B cell (primary cell): ENCODE measurements around the gene POFUT2. TPM values are rescaled to one million over a fixed set of nuclear protein-coding genes. Genes with fewer than 3 reads are reported as not detected.

Experiments used
- ATAC-seq: fragments of 200-7000 bp; cut with Tn5 transposase; one replicate; pipeline ENCODE4 v1.10.0; 2021; ENCODE audit warnings: low read depth, mild to moderate bottlenecking, moderate number of reproducible peaks, moderate library complexity
- CTCF ChIA-PET: fragments of 350-600 bp; sonication (Branson Sonifier 250); formaldehyde crosslinking; loops from one replicate; lab custom pipeline; 2021; ENCODE audit warnings: antibody characterized with exemption, inconsistent platforms; lab: Charles Lee
- POLR2A ChIA-PET: fragments of 350-600 bp; sonication (Branson Sonifier 250); formaldehyde crosslinking; loops from one replicate; lab custom pipeline; 2021; ENCODE audit warnings: antibody characterized with exemption; lab: Charles Lee
- DNase-seq: peaks from one replicate; pipeline ENCODE4 v3.0.0; 2013
- H2AFZ ChIP-seq: 2 replicates; pipeline ENCODE4 v1.6.1; 2012; ENCODE audit warnings: mild to moderate bottlenecking, low read depth, low read length; ENCODE audit not compliant: insufficient read depth, poor library complexity, severe bottlenecking
- H3K27ac ChIP-seq, 2 donors: 1 replicate in 1 of 2; 2 replicates in 1 of 2; pipeline ENCODE4 v1.5.1; 2012 to 2013; ENCODE audit warnings: low read length in 2 of 2, mild to moderate bottlenecking in 2 of 2, moderate library complexity in 1 of 2
- H3K27me3 ChIP-seq, 4 experiments: fragments of 200-600 bp in 1 of 4; sonication (generic) in 1 of 4; replicated peaks in 1 of 4; 1 replicate in 2 of 4; 2 replicates in 2 of 4; pipeline versions ENCODE4 v1.6.1 to v1.7.0; 2013 to 2016; ENCODE audit warnings: low read length in 3 of 4, mild to moderate bottlenecking in 2 of 4, mixed read lengths in 1 of 4, moderate library complexity in 1 of 4; ENCODE audit not compliant: insufficient read depth in 4 of 4, control insufficient read depth in 3 of 4; ENCODE audit errors: control extremely low read depth in 1 of 4
- H3K36me3 ChIP-seq, 2 experiments: replicated peaks in 1 of 2; 1 replicate in 1 of 2; 2 replicates in 1 of 2; pipeline versions ENCODE4 v1.6.1 to v1.7.1; 2013; ENCODE audit warnings: low read length in 1 of 2; ENCODE audit not compliant: insufficient read depth in 2 of 2, control insufficient read depth in 1 of 2; ENCODE audit errors: control extremely low read depth in 1 of 2, extremely low read depth in 1 of 2
- H3K4me1 ChIP-seq, 2 donors: fragments of 200-600 bp in 1 of 2; sonication (generic) in 1 of 2; 1 replicate in 1 of 2; 2 replicates in 1 of 2; pipeline versions ENCODE4 v1.5.1 to v1.6.1; 2013 to 2017; ENCODE audit warnings: low read length in 2 of 2; ENCODE audit not compliant: control insufficient read depth in 2 of 2, insufficient read depth in 2 of 2
- H3K4me2 ChIP-seq: replicated peaks from 2 replicates; pipeline ENCODE3; 2012; ENCODE audit warnings: mild to moderate bottlenecking, low read depth, low read length; ENCODE audit not compliant: poor library complexity, severe bottlenecking
- H3K4me3 ChIP-seq, 5 experiments: fragments of 200-600 bp in 1 of 5; sonication (generic) in 1 of 5; 1 replicate in 3 of 5; 2 replicates in 2 of 5; pipeline versions ENCODE4 v1.5.1 to v1.7.0; 2011 to 2016; ENCODE audit warnings: low read length in 4 of 5, mild to moderate bottlenecking in 4 of 5, low read depth in 2 of 5, control low read depth in 1 of 5, moderate library complexity in 1 of 5; ENCODE audit not compliant: insufficient read depth in 1 of 5; ENCODE audit errors: control extremely low read depth in 1 of 5, extremely low read depth in 1 of 5
- H3K79me2 ChIP-seq: fragments of 200-600 bp; sonication (generic); one replicate; pipeline ENCODE4 v1.6.0; 2016; ENCODE audit warnings: low read length; ENCODE audit not compliant: control insufficient read depth, insufficient read depth
- H3K9ac ChIP-seq: fragments of 200-600 bp; sonication (generic); 2 replicates; pipeline ENCODE4 v1.6.1; 2017; ENCODE audit warnings: mild to moderate bottlenecking, low read length, moderate library complexity
- H3K9me3 ChIP-seq, 3 donors: one replicate each; pipeline versions ENCODE4 v1.6.1 to v1.7.1; 2013; ENCODE audit warnings: low read length in 2 of 3; ENCODE audit not compliant: control insufficient read depth in 2 of 3, insufficient read depth in 1 of 3; ENCODE audit errors: control extremely low read depth in 1 of 3
- H4K20me1 ChIP-seq: 2 replicates; pipeline ENCODE4 v1.6.0; 2012; ENCODE audit warnings: mild to moderate bottlenecking, low read length; ENCODE audit not compliant: insufficient read depth, control insufficient read depth, poor library complexity, severe bottlenecking
- H3K27ac Mint-ChIP-seq: one replicate; pipeline ENCODE4 v1.8.0; 2021; ENCODE audit warnings: mixed read lengths
- H3K27me3 Mint-ChIP-seq: one replicate; pipeline ENCODE4 v1.8.0; 2021; ENCODE audit warnings: mixed read lengths
- H3K4me1 Mint-ChIP-seq: one replicate; pipeline ENCODE4 v1.8.0; 2021; ENCODE audit warnings: mixed read lengths
- H3K4me3 Mint-ChIP-seq: one replicate; pipeline ENCODE4 v1.8.0; 2021; ENCODE audit warnings: mixed read lengths
- H3K9me3 Mint-ChIP-seq: one replicate; pipeline ENCODE4 v1.8.0; 2022; ENCODE audit warnings: mixed read lengths; ENCODE audit not compliant: insufficient read depth
- CTCF ChIP-seq: fragments of 200-600 bp; IDR thresholded peaks from one replicate; pipeline ENCODE4 v1.8.0; 2022; ENCODE audit warnings: antibody characterized with exemption, mild to moderate bottlenecking
- EZH2 ChIP-seq: IDR thresholded peaks from 2 replicates; pipeline ENCODE4 v1.6.1; 2012; ENCODE audit warnings: borderline replicate concordance, low read depth, mild to moderate bottlenecking, moderate library complexity, low read length; ENCODE audit not compliant: insufficient read depth, poor library complexity, severe bottlenecking
- WGBS: methylation state at CpG from one replicate; pipeline ENCODE4 v1.1.5; 2013; ENCODE audit warnings: missing lambda C conversion rate; ENCODE audit not compliant: insufficient coverage; 5-methylcytosine and 5-hydroxymethylcytosine counted together
- intact Hi-C: fragments of 100-400 bp; cut with micrococcal nuclease; formaldehyde crosslinking; loops from one replicate; pipeline ENCODE4 v1.10.0; 2022
- polyA plus RNA-seq: library from polyadenylated mRNA; depleted of rRNA; stranded (reverse); fragments of >200 nt; gene quantifications from 2 replicates; pipeline ENCODE4 v1.2.3, GENCODE V29; 2012
- total RNA-seq, 2 donors: library from RNA; stranded (reverse); fragments of 120-200 nt in 1 of 2; gene quantifications; 1 replicate in 1 of 2; 2 replicates in 1 of 2; pipeline versions ENCODE4 v1.2.3 to v1.2.4, GENCODE V29; 2013 to 2022

The POFUT2 gene
- total and polyA plus RNA-seq, 2 donors (not counting 1 experiment from before 2014, with no cell fraction given): 38.3 to 41.8 TPM

- H3K9me3 ChIP-seq: no peaks in the 10 kb centered on the region
- Mint-ChIP-seq H3K4me3 (peak overlapping the region; percentile 52), H3K27ac (peak overlapping the region; percentile 50), H3K4me1 (peaks cover 11% of the 10 kb centered on the region), H3K27me3 (no peaks in the 10 kb centered on the region), H3K9me3 (no peaks in the 10 kb centered on the region)
- no peak for ATAC-seq
- H3K4me3 ChIP-seq: no peak overlapping the region
- no peak overlapping the region for H3K4me2 ChIP-seq
- H3K79me2 ChIP-seq: peaks cover 17% of the 10 kb centered on the region
- DNase-seq: no peak
- ChIA-PET POLR2A (no interaction called here), CTCF (interaction anchor here (1.1 kb wide), 1 partner anchor 147 kb away, joined by 3 read pairs; no protein-coding TSS in a partner anchor)
- WGBS: 97% methylated on average over 28 of the region's 28 CpGs
- H3K9ac ChIP-seq: no peak overlapping the region
- H3K27ac ChIP-seq: no peak overlapping the region
- H3K36me3 ChIP-seq: peaks cover 0 to 36% of the 10 kb centered on the region in 2 experiments
- intact Hi-C loops: loop anchor here (5.0 kb wide), 2 partner anchors 257 to 343 kb away; partner anchors contain the start of genes SLC19A1 and SLX9
- peaks cover 4 to 13% of the 10 kb centered on the region in 2 donors for H3K4me1 ChIP-seq
- H2AFZ ChIP-seq: no peak overlapping the region
- no peaks in the 10 kb centered on the region for H3K27me3 ChIP-seq
- no peak for TF ChIP-seq EZH2
- TF ChIP-seq CTCF: no peak
- peaks cover 21% of the 10 kb centered on the region for H4K20me1 ChIP-seq
Observed at GRCh38 chr21:45285266-45285931, 2.3 kb downstream of the POFUT2 start.

DNA sequence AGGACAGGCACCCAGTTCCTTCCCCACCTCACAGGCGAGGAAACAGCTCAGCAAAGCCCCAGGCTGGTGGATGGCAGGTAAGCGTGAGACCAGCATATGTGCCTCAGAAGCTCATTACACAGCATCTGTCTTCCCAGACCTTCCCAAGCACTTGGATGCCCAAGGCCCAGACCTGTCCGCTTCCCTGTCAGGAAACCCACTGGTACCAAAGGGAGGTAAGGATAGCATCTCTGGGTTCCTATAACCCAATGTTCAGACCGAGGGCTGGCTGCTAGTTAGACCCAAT, 3.3 kb downstream of the POFUT2 start:
- Mint-ChIP-seq H3K27ac (no peak overlapping the region), H3K9me3 (no peaks in the 10 kb centered on the region), H3K4me3 (no peak overlapping the region), H3K4me1 (peaks cover 11% of the 10 kb centered on the region), H3K27me3 (no peaks in the 10 kb centered on the region)
- intact Hi-C loops: no loop called here
- Histone ChIP-seq H3K4me2 (no peak overlapping the region), H2AFZ (no peak overlapping the region), H3K36me3 (peaks cover 0 to 46% of the 10 kb centered on the region in 2 experiments), H3K9me3 (no peaks in the 10 kb centered on the region), H3K79me2 (peaks cover 17% of the 10 kb centered on the region), H3K9ac (no peak overlapping the region), H3K27me3 (no peaks in the 10 kb centered on the region), H3K4me1 (peaks cover 4 to 13% of the 10 kb centered on the region in 2 donors), H4K20me1 (peaks cover 21% of the 10 kb centered on the region), H3K27ac (no peak overlapping the region), H3K4me3 (no peak overlapping the region)
- POLR2A ChIA-PET: no interaction called here
- 100% methylated on average over 1 of the region's 4 CpGs for WGBS
- no peak for ATAC-seq
- CTCF ChIA-PET: no interaction called here
- TF ChIP-seq EZH2 (no peak), CTCF (no peak)
- no peak for DNase-seq
